Panc1 (cell line): Measurements from ENCODE around the gene SPTA1. TPM values are rescaled to one million over a fixed set of nuclear protein-coding genes. Genes with fewer than 3 reads are reported as not detected.

ENCODE experiments used
- ATAC-seq: fragments of 200-7000 bp; cut with Tn5 transposase; 2 replicates; pipeline ENCODE4 v1.9.1; 2020; ENCODE audit warnings: mild to moderate bottlenecking, moderate library complexity
- BruUV-seq: library from RNA; stranded (reverse); fragments of 400-500 nt; replicated peaks from 2 replicates; lab custom pipeline; 2021; lab: Mats Ljungman, UMichigan
- CTCF ChIA-PET: fragments of 300-600 bp; sonication (Branson Sonifier 250); formaldehyde crosslinking; loops from one replicate; lab custom pipeline; 2022; ENCODE audit warnings: antibody characterized with exemption; lab: Charles Lee
- POLR2A ChIA-PET: fragments of 300-600 bp; sonication (Branson Sonifier 250); formaldehyde crosslinking; loops from one replicate; lab custom pipeline; 2022; ENCODE audit warnings: antibody characterized with exemption; lab: Charles Lee
- DNase-seq: peaks from one replicate; pipeline ENCODE4 v3.0.0-alpha.2; 2010; ENCODE audit warnings: low read depth, low spot score
- H3K27ac ChIP-seq: 2 replicates; pipeline ENCODE4 v1.5.1; 2011; ENCODE audit warnings: mild to moderate bottlenecking, low read length, inconsistent platforms
- H3K27me3 ChIP-seq: fragments of 200-500 bp; sonication (Bioruptor generic); 2 replicates; pipeline ENCODE4 v1.6.0; 2014; ENCODE audit warnings: low read length, inconsistent platforms; ENCODE audit not compliant: control insufficient read depth, insufficient read depth
- H3K36me3 ChIP-seq: fragments of 200-500 bp; sonication (Bioruptor generic); 2 replicates; pipeline ENCODE4 v1.5.1; 2014; ENCODE audit warnings: inconsistent platforms, mild to moderate bottlenecking, low read length, moderate library complexity; ENCODE audit not compliant: control insufficient read depth, insufficient read depth
- H3K4me1 ChIP-seq: 2 replicates; pipeline ENCODE4 v1.5.1; 2011; ENCODE audit warnings: inconsistent platforms, mild to moderate bottlenecking, low read length, moderate library complexity; ENCODE audit not compliant: control insufficient read depth, insufficient read depth
- H3K4me3 ChIP-seq, 2 experiments: 2 replicates each; pipeline ENCODE4 v1.5.1; 2011 to 2012; ENCODE audit warnings: low read depth in 2 of 2, low read length in 2 of 2, mild to moderate bottlenecking in 2 of 2, inconsistent platforms in 1 of 2, moderate library complexity in 1 of 2
- H3K9me3 ChIP-seq: fragments of 200-500 bp; sonication (Bioruptor generic); 2 replicates; pipeline ENCODE4 v1.5.1; 2014; ENCODE audit warnings: low read depth, mild to moderate bottlenecking, inconsistent platforms, low read length, moderate library complexity; ENCODE audit not compliant: control insufficient read depth, insufficient read depth
- POLR2AphosphoS5 ChIP-seq: IDR thresholded peaks from 2 replicates; pipeline ENCODE4 v1.6.1; 2012; ENCODE audit warnings: mild to moderate bottlenecking, low read depth, low read length, moderate library complexity
- SIN3A ChIP-seq: IDR thresholded peaks from 2 replicates; pipeline ENCODE4 v1.6.1; 2012; ENCODE audit warnings: low read depth, mild to moderate bottlenecking, low read length, moderate library complexity, borderline replicate concordance; ENCODE audit not compliant: insufficient read depth
- TCF7L2 ChIP-seq: IDR thresholded peaks from 2 replicates; pipeline ENCODE4 v1.6.1; 2011; ENCODE audit warnings: mild to moderate bottlenecking, low read depth, low read length, inconsistent platforms
- in situ Hi-C: cut with HindIII; loops from 2 replicates; pipeline ENCODE4 v1.10.0; 2016; ENCODE audit warnings: low sequenced_read_pairs, low pct_unique_long_range_greater_than_20kb
- intact Hi-C: fragments of 100-400 bp; cut with micrococcal nuclease; formaldehyde crosslinking; loops from one replicate; pipeline ENCODE4 v1.10.0; 2022; ENCODE audit not compliant: unreplicated experiment
- total RNA-seq: library from RNA; stranded (reverse); gene quantifications from one replicate; pipeline ENCODE4 v1.2.1, GENCODE V29; 2021; ENCODE audit not compliant: unreplicated experiment
- TF ChIP-seq, protein P1 (sequence below): fragments of 450-650 bp; IDR thresholded peaks from 2 replicates; pipeline ENCODE4 v1.5.1; 2017; ENCODE audit warnings: mild to moderate bottlenecking
- TF ChIP-seq, protein P2 (sequence below), 2 experiments: IDR thresholded peaks; 2 replicates each; pipeline ENCODE4 v1.6.1; 2011 to 2012; ENCODE audit warnings: low read depth in 2 of 2, control low read depth in 1 of 2, low read length in 1 of 2, mild to moderate bottlenecking in 1 of 2, moderate library complexity in 1 of 2; ENCODE audit not compliant: insufficient read depth in 1 of 2

SPTA1 gene
- total RNA-seq, 1 experiment from 2014 or later = not detected

DNA sequence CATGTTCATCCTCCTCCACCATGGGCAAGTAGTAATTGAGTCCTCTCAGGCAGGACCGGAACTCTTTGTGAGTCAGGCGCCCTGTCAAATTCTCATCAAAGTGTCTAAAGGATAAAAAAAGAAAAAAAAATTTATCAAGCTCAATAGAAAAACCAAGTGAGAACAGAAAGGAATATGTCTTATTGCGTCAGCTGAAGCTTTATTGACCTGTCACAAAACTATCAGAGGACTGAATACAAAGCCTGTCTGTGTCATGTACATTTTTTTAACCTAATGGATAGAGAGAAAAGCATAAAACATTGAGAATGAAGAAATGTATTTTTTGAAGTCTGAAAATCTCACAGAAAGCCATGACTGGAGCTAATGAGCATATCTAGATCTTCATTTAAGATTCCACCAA is 72.8 kb downstream of the SPTA1 start:
- Histone ChIP-seq H3K27me3 (no peaks in the 10 kb centered on the region), H3K36me3 (no peaks in the 10 kb centered on the region), H3K9me3 (no peaks in the 10 kb centered on the region), H3K4me3 (no peak overlapping the region), H3K4me1 (no peaks in the 10 kb centered on the region), H3K27ac (no peak overlapping the region)
- DNase-seq (no peak), ATAC-seq (no peak)
- in situ Hi-C loops (no loop called here), intact Hi-C loops (no loop called here)
- TF ChIP-seq TCF7L2 (no peak), POLR2AphosphoS5 (no peak), SIN3A (no peak)
- TF ChIP-seq, protein P1, sequence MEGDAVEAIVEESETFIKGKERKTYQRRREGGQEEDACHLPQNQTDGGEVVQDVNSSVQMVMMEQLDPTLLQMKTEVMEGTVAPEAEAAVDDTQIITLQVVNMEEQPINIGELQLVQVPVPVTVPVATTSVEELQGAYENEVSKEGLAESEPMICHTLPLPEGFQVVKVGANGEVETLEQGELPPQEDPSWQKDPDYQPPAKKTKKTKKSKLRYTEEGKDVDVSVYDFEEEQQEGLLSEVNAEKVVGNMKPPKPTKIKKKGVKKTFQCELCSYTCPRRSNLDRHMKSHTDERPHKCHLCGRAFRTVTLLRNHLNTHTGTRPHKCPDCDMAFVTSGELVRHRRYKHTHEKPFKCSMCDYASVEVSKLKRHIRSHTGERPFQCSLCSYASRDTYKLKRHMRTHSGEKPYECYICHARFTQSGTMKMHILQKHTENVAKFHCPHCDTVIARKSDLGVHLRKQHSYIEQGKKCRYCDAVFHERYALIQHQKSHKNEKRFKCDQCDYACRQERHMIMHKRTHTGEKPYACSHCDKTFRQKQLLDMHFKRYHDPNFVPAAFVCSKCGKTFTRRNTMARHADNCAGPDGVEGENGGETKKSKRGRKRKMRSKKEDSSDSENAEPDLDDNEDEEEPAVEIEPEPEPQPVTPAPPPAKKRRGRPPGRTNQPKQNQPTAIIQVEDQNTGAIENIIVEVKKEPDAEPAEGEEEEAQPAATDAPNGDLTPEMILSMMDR = no peak
- CTCF ChIA-PET = no interaction called here
- POLR2A ChIA-PET = no interaction called here
- no TSS peak for BruUV-seq

DNA sequence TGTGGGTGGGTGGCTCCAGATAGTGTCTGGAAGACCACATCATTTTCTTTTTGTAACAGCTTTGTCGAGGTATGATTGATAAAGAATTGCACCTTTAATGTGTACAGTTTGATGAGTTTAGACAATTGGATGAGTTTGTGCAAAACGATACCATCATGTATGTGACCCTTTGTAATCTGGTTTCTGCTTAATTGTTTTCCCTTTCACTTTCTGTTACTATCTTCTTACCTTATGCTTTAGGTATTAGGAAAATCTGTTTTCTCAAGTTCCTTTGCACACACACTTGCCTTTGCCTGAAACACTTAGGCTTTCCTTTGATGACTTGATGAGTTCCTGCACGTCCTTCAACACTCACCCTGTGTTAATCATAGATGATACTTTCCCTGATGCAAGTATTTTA is 74.6 kb downstream of the SPTA1 start:
- ATAC-seq = no peak
- intact Hi-C loops = no loop called here
- H3K27ac ChIP-seq = no peak overlapping the region
- in situ Hi-C loops = no loop called here
- no peaks in the 10 kb centered on the region for H3K36me3 ChIP-seq
- no peaks in the 10 kb centered on the region for H3K4me1 ChIP-seq
- ChIA-PET CTCF (no interaction called here), POLR2A (no interaction called here)
- no peaks in the 10 kb centered on the region for H3K27me3 ChIP-seq
- no TSS peak for BruUV-seq
- no peak for DNase-seq
- no peak for TF ChIP-seq POLR2AphosphoS5
- TF ChIP-seq, protein P1 = no peak
- TF ChIP-seq TCF7L2 = no peak
- TF ChIP-seq, protein P2, sequence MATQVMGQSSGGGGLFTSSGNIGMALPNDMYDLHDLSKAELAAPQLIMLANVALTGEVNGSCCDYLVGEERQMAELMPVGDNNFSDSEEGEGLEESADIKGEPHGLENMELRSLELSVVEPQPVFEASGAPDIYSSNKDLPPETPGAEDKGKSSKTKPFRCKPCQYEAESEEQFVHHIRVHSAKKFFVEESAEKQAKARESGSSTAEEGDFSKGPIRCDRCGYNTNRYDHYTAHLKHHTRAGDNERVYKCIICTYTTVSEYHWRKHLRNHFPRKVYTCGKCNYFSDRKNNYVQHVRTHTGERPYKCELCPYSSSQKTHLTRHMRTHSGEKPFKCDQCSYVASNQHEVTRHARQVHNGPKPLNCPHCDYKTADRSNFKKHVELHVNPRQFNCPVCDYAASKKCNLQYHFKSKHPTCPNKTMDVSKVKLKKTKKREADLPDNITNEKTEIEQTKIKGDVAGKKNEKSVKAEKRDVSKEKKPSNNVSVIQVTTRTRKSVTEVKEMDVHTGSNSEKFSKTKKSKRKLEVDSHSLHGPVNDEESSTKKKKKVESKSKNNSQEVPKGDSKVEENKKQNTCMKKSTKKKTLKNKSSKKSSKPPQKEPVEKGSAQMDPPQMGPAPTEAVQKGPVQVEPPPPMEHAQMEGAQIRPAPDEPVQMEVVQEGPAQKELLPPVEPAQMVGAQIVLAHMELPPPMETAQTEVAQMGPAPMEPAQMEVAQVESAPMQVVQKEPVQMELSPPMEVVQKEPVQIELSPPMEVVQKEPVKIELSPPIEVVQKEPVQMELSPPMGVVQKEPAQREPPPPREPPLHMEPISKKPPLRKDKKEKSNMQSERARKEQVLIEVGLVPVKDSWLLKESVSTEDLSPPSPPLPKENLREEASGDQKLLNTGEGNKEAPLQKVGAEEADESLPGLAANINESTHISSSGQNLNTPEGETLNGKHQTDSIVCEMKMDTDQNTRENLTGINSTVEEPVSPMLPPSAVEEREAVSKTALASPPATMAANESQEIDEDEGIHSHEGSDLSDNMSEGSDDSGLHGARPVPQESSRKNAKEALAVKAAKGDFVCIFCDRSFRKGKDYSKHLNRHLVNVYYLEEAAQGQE (IDR thresholded peaks at IDR 0.05; ENCODE audit: insufficient read depth in 1 of 2, low read depth in 2 of 2, low read length in 1 of 2) = no peak
- TF ChIP-seq SIN3A = no peak
- no peak overlapping the region for H3K4me3 ChIP-seq
- no peaks in the 10 kb centered on the region for H3K9me3 ChIP-seq

DNA sequence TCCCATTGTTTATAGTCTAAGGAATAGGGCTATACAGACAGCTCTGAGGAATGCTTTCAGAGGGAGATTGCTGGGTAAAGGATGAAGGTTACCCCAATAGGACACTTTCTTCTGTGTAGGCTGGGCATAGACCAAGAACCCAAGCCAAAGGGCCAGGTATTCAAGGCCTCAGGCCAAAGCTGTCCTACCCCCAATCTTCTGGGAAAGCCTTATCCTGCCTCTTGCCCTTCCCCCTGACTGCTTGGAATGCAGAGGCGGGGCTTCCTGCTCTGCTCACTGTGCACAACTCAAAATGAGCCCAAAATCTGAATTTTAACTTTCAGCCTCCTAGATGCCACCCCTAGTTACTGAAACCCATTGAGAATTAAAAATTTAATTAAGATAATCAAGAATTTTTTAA is 79.2 kb downstream of the SPTA1 start:
- in situ Hi-C loops = no loop called here
- ChIA-PET CTCF (no interaction called here), POLR2A (no interaction called here)
- H3K27ac ChIP-seq = no peak overlapping the region
- no peaks in the 10 kb centered on the region for H3K27me3 ChIP-seq
- no peaks in the 10 kb centered on the region for H3K4me1 ChIP-seq
- ATAC-seq (no peak), DNase-seq (no peak)
- H3K4me3 ChIP-seq = no peak overlapping the region
- H3K9me3 ChIP-seq = no peaks in the 10 kb centered on the region
- TF ChIP-seq POLR2AphosphoS5 (no peak), TCF7L2 (no peak), SIN3A (no peak)
- TF ChIP-seq, protein P1 = no peak
- TF ChIP-seq, protein P2 (IDR thresholded peaks at IDR 0.05; ENCODE audit: insufficient read depth in 1 of 2, low read depth in 2 of 2, low read length in 1 of 2) = no peak
- no TSS peak for BruUV-seq
- intact Hi-C loops = no loop called here
- H3K36me3 ChIP-seq = no peaks in the 10 kb centered on the region
